Measurements from ENCODE around the gene CCDC192. TPM values are rescaled to one million over a fixed set of nuclear protein-coding genes. Genes with fewer than 3 reads are reported as not detected.

Gene CCDC192
- total RNA-seq, 2 donors from 2014 or later, result not detected

GRCh38 chr5:127863161-127863560 lies 160.0 kb downstream of the CCDC192 start:
- DNase-seq (no peak), ATAC-seq (peak; percentile 19)
- intact Hi-C loops (cut with DNase I, micrococcal nuclease), result no loop called here

- ATAC-seq (peak; percentile 58), DNase-seq (no peak)
- intact Hi-C loops (cut with DNase I, micrococcal nuclease), result no loop called here
Measured at GRCh38 chr5:127863610-127864395, 160.6 kb downstream of the CCDC192 start.

- intact Hi-C loops (cut with DNase I, micrococcal nuclease), result no loop called here
- DNase-seq (no peak), ATAC-seq (no peak)
Measured at GRCh38 chr5:127864511-127864910, 161.3 kb downstream of the CCDC192 start.

- DNase-seq (no peak), ATAC-seq (peak; percentile 34)
- intact Hi-C loops (cut with DNase I, micrococcal nuclease), result no loop called here
Measured at GRCh38 chr5:127865273-127865672, 162.1 kb downstream of the CCDC192 start.

- DNase-seq (peak in 1 of 2 donors; percentile 56), ATAC-seq (peak; percentile 74)
- intact Hi-C loops (cut with DNase I, micrococcal nuclease), result no loop called here
Measured at GRCh38 chr5:127867022-127867783, 164.0 kb downstream of the CCDC192 start.

- DNase-seq (peak; percentile 56 to 57), ATAC-seq (no peak)
- intact Hi-C loops (cut with DNase I, micrococcal nuclease), result no loop called here
Measured at GRCh38 chr5:127870914-127871313, 167.7 kb downstream of the CCDC192 start.

- no peak for DNase-seq
- intact Hi-C loops (cut with DNase I, micrococcal nuclease), result no loop called here
- no peak for ATAC-seq
Measured at GRCh38 chr5:127871503-127872153, 168.4 kb downstream of the CCDC192 start.

- DNase-seq (no peak), ATAC-seq (no peak)
- intact Hi-C loops (cut with DNase I, micrococcal nuclease), result no loop called here
Measured at GRCh38 chr5:127872494-127872893, 169.3 kb downstream of the CCDC192 start.

GRCh38 chr5:127875235-127876021 lies 172.2 kb downstream of the CCDC192 start:
- peak; percentile 88 for ATAC-seq
- DNase-seq, result peak; percentile 54 to 69
- intact Hi-C loops (cut with DNase I, micrococcal nuclease), result no loop called here

- intact Hi-C loops (cut with DNase I, micrococcal nuclease), result no loop called here
Measured at GRCh38 chr5:127876384-127876783, 173.2 kb downstream of the CCDC192 start.

GRCh38 chr5:127878174-127878750 lies 175.1 kb downstream of the CCDC192 start:
- intact Hi-C loops (cut with DNase I, micrococcal nuclease), result no loop called here
- peak; percentile 60 to 70 for DNase-seq
- peak; percentile 77 for ATAC-seq

More at GRCh38 chr5:127876384-127876783, 173.2 kb downstream of the CCDC192 start:
- no peak for DNase-seq
- peak; percentile 36 for ATAC-seq

- intact Hi-C loops (cut with DNase I, micrococcal nuclease), result no loop called here
- ATAC-seq (peak; percentile 65), DNase-seq (no peak)
Measured at GRCh38 chr5:127884416-127884815, 181.2 kb downstream of the CCDC192 start.

GRCh38 chr5:127885176-127885575 lies 182.0 kb downstream of the CCDC192 start:
- DNase-seq, result peak; percentile 43 to 57
- intact Hi-C loops (cut with DNase I, micrococcal nuclease), result no loop called here
- peak; percentile 84 for ATAC-seq

GRCh38 chr5:127886081-127886480 lies 182.9 kb downstream of the CCDC192 start:
- peak; percentile 13 to 33 for DNase-seq
- intact Hi-C loops (cut with DNase I, micrococcal nuclease), result no loop called here
- ATAC-seq, result peak; percentile 71

- no peak for ATAC-seq
- intact Hi-C loops (cut with DNase I, micrococcal nuclease), result no loop called here
- no peak for DNase-seq
Measured at GRCh38 chr5:127887282-127887681, 184.1 kb downstream of the CCDC192 start.

GRCh38 chr5:127891942-127892341 lies 188.8 kb downstream of the CCDC192 start:
- ATAC-seq, result no peak
- intact Hi-C loops (cut with DNase I, micrococcal nuclease), result no loop called here
- no peak for DNase-seq

GRCh38 chr5:127892467-127893207 lies 189.4 kb downstream of the CCDC192 start:
- intact Hi-C loops (cut with DNase I, micrococcal nuclease), result no loop called here
- ATAC-seq (no peak), DNase-seq (no peak)

GRCh38 chr5:127893232-127893631 lies 190.0 kb downstream of the CCDC192 start:
- DNase-seq (no peak), ATAC-seq (no peak)
- intact Hi-C loops (cut with DNase I, micrococcal nuclease), result no loop called here
